Measurements from ENCODE around the gene TRAPPC6A. TPM values are rescaled to one million over a fixed set of nuclear protein-coding genes. Genes with fewer than 3 reads are reported as not detected.

TRAPPC6A gene
- total and polyA plus RNA-seq, 3 donors from 2014 or later, result 37.0 to 42.8 (median 38.7) TPM

GRCh38 chr19:45128806-45129205, 49.2 kb downstream of the TRAPPC6A start:
- intact Hi-C loops (cut with DNase I; ENCODE audit: low total_unique reads), result no loop called here
- Histone ChIP-seq H3K9me3 (no peaks in the 10 kb centered on the region), H3K27me3 (no peaks in the 10 kb centered on the region), H3K36me3 (ENCODE audit: low read depth, missing control alignments) (no peaks in the 10 kb centered on the region), H3K4me3 (no peak overlapping the region), H3K27ac (no peak overlapping the region), H3K4me1 (no peaks in the 10 kb centered on the region)
- TF ChIP-seq CTCF (IDR thresholded peaks at IDR 0.05), result no peak
- TF ChIP-seq POLR2A (IDR thresholded peaks at IDR 0.05), result no peak
- WGBS, 2 donors, result 70 to 74% methylated on average over 5 of the region's 5 CpGs
- no peak for DNase-seq

GRCh38 chr19:45128146-45128545, 49.9 kb downstream of the TRAPPC6A start:
- H3K27ac ChIP-seq, result no peak overlapping the region
- H3K36me3 ChIP-seq (ENCODE audit: low read depth, missing control alignments), result no peaks in the 10 kb centered on the region
- H3K9me3 ChIP-seq, result no peaks in the 10 kb centered on the region
- intact Hi-C loops (cut with DNase I; ENCODE audit: low total_unique reads), result no loop called here
- no peaks in the 10 kb centered on the region for H3K27me3 ChIP-seq
- H3K4me1 ChIP-seq, result no peaks in the 10 kb centered on the region
- no peak for TF ChIP-seq POLR2A (IDR thresholded peaks at IDR 0.05)
- no peak for TF ChIP-seq CTCF (IDR thresholded peaks at IDR 0.05)
- H3K4me3 ChIP-seq, result no peak overlapping the region
- 90 to 96% methylated on average over 5 of the region's 5 CpGs for WGBS, 2 donors
- DNase-seq, result no peak

- TF ChIP-seq POLR2A (IDR thresholded peaks at IDR 0.05) (no peak), CTCF (IDR thresholded peaks at IDR 0.05) (no peak)
- H3K9me3 ChIP-seq, result no peaks in the 10 kb centered on the region
- H3K4me1 ChIP-seq, result no peaks in the 10 kb centered on the region
- intact Hi-C loops (cut with DNase I; ENCODE audit: low total_unique reads), result no loop called here
- 90 to 96% methylated on average over 7 of the region's 7 CpGs for WGBS, 2 donors
- DNase-seq, result no peak
- no peaks in the 10 kb centered on the region for H3K27me3 ChIP-seq
- H3K4me3 ChIP-seq, result no peak overlapping the region
- no peaks in the 10 kb centered on the region for H3K36me3 ChIP-seq (ENCODE audit: low read depth, missing control alignments)
- H3K27ac ChIP-seq, result no peak overlapping the region
These were observed 51.4 kb downstream of the TRAPPC6A start for GRCh38 chr19:45126654-45127053.

- Histone ChIP-seq H3K4me1 (no peaks in the 10 kb centered on the region), H3K9me3 (no peaks in the 10 kb centered on the region), H3K4me3 (no peak overlapping the region), H3K27me3 (no peaks in the 10 kb centered on the region), H3K36me3 (ENCODE audit: low read depth, missing control alignments) (no peaks in the 10 kb centered on the region), H3K27ac (no peak overlapping the region)
- intact Hi-C loops (cut with DNase I; ENCODE audit: low total_unique reads), result no loop called here
- 72 to 94% methylated on average over 5 to 12 of the region's 12 CpGs for WGBS, 2 donors
- peak; percentile 75 for DNase-seq
- peak in 2 of 3 experiments; percentile 42 to 57 for TF ChIP-seq CTCF (IDR thresholded peaks at IDR 0.05)
- no peak for TF ChIP-seq POLR2A (IDR thresholded peaks at IDR 0.05)
These were observed 52.0 kb downstream of the TRAPPC6A start for GRCh38 chr19:45125975-45126493.

- no peak for DNase-seq
- Histone ChIP-seq H3K27ac (no peak overlapping the region), H3K27me3 (no peaks in the 10 kb centered on the region), H3K36me3 (ENCODE audit: low read depth, missing control alignments) (no peaks in the 10 kb centered on the region), H3K9me3 (no peaks in the 10 kb centered on the region), H3K4me3 (no peak overlapping the region), H3K4me1 (no peaks in the 10 kb centered on the region)
- WGBS, 2 donors, result 93 to 98% methylated on average over 9 of the region's 9 CpGs
- TF ChIP-seq POLR2A (IDR thresholded peaks at IDR 0.05), result no peak
- no peak for TF ChIP-seq CTCF (IDR thresholded peaks at IDR 0.05)
- intact Hi-C loops (cut with DNase I; ENCODE audit: low total_unique reads), result no loop called here
These were observed 52.7 kb downstream of the TRAPPC6A start for GRCh38 chr19:45125360-45125759.
